ENCODE measurements around the gene ZNF18.

ZNF18 gene, protein sequence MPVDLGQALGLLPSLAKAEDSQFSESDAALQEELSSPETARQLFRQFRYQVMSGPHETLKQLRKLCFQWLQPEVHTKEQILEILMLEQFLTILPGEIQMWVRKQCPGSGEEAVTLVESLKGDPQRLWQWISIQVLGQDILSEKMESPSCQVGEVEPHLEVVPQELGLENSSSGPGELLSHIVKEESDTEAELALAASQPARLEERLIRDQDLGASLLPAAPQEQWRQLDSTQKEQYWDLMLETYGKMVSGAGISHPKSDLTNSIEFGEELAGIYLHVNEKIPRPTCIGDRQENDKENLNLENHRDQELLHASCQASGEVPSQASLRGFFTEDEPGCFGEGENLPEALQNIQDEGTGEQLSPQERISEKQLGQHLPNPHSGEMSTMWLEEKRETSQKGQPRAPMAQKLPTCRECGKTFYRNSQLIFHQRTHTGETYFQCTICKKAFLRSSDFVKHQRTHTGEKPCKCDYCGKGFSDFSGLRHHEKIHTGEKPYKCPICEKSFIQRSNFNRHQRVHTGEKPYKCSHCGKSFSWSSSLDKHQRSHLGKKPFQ

DNA sequence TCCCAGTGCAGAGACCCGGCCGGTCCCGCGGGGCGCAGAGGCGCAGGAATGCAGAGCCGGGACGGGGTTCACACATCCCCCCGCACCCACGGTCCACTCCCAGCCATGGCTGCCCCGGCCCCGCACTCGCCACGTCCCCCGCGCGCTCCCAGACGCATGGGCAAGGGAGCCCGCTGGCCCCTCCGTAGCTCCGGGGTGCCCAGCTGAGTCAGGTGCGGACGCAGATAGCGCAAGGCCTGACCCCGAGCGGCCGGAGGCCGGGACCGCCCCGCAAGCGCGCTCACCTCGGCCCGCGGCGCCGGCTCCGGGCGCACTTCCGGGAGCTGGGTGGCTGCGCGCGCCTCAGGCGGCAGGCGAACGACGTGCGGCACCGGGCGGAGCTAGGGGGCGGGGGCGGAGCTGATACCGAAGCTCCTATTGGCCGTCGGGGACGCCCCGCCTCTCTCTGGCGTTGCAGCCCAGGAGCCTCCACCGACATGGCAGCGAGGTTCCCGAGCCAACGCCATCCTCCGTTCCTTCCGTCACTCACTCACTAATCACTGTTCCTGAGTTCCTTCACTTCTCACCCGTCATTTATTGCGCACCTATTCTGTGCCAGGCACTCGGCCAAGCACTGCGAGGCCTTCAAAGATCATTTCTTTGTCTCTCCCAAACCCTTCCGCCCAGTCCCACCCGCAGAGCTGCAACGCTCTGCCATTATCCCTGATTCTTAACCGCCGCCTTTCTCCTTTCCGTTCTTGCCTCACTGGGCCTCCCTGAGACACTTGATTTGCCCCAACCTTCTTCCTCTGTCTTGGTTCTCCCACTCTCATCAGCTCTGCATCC lies at the start of gene ZNF18:
Gene ZNF18, minus strand, starts transcription at position 329 of the 825 bp plus-strand sequence. CDS start 4,646 bp downstream, outside the sequence.
- peak; percentile 92 for DNase-seq

DNA sequence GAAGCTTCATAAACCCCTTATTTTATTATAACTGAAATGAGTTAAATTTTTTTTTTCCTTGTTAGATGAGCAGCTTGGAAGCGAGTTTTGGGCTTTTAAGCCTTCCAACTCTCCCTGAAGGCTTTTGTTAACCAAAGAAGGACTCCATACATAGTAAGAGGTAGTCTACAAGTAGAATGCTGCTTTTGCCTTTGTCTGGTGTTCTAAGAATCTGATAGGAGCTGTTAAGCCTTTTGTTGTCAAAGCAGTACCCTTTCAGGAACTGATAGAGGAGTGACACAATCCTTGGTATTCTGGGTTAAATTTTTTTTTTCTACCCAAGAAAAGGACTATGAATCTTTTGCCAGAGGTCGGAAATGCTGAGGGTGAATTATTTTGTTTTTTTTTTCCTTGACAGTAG lies 49.5 kb upstream of the ZNF18 start:
- no peak for DNase-seq

DNA sequence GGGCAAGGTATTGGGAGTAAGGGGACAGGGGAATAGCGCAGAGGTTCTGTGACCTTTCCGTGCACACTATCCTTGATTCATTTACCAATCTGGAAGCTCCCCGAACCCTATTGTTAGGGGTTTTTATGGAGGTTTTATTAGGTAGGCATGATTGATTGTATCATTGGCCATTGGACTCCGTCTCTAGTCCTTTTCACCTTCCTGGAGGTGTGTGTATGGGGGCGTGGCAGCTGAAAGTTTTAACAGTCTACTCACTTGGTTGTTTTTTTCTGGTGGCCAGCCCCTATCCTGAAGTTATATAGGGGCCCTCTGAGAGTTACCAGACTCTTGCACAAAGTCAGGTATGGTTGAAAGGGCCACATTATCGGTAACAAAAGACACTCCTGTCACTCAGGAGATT lies 46.4 kb upstream of the ZNF18 start:
- no peak for DNase-seq

DNA sequence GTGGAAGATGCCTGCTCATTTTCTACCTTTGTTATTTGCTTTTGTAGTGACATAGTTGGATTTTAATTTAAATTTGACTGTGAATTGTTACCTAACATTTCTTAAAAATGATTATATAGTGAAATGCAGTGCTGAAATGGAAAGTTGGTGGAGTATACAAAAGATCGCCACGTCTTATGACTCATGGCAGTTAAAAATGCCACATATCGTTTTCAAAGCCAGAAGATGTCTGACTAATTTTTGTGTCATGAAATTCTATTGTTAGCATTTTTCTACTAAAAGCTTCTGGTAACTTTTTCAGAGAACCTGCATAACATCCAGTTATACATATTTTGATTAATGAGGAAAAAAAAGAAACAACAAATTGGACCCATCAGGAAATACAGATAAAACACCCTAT lies 44.0 kb upstream of the ZNF18 start:
- DNase-seq: no peak

DNA sequence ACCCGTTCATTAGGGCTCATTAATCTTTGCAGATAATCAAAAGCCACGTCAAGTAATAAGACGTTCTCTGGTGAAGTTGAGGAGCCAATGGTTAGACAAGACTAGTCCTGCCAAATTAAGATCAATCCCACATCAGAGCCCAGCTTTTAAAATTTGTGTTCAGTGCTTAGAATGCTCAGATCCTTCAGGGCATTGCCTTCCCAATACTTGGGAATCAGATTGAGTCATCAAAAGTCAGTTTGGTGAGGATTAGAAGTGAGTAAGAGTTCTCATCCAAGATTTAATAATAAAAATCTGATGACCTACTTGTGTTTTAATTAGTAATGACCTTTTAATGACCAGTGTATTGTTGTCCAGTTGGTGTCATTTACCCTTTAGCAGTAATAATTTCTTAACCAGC lies 43.2 kb upstream of the ZNF18 start:
- DNase-seq: no peak

DNA sequence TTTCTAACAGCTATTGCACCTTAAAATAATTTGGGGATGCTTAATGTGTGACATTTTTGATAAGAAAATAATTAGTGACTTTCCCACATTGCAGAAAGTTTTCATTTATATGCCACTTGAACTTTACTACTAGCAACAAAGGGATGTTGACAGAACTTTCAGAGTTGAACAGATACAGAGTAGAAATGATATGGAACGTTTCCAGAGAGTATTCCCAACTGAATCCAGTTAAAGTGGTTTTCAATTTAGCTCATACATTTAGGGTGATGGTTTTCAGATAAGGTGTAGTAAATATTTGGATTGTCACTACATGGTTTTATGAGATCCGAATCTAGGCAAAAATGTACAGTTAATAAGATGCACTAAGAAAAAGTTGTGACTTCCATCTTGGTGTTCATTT lies 40.7 kb upstream of the ZNF18 start:
- no peak for DNase-seq

DNA sequence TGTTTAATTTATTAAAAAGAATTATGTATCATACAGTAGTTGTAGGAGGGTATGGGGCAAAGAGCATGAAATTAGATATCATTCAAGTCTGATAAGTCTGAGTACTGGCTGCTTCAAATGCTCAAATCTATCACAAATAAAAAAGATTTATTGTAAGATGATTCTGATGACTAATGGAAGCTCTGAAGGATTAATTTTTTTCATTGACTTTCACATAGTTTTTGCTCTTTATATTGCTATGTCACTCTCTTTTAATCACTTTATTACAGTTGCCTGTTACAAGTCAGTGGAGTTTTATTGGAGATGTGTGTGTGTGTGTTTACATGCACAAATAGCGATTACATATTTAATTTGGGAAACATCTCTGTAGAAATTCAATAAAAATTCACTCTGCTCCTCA lies 38.4 kb upstream of the ZNF18 start:
- DNase-seq: no peak

DNA sequence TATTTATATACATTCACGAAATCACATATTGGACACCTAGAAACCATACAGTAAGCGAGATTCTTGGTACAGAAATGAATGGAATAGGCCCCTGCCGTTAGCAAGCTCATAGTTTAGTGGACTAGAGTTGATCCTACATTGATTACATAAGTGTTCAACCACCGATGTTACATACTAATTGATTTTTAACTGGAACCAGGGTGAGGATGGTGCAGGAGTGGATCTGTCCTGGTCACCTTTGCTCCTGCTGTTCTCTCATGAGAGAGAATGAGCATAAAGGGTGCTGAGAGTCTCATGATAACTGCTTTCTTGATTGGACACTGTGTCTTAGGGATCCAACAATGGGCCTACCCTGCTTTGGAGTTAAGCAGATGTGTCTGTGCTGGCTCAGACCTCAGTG lies 37.3 kb upstream of the ZNF18 start:
- no peak for DNase-seq

DNA sequence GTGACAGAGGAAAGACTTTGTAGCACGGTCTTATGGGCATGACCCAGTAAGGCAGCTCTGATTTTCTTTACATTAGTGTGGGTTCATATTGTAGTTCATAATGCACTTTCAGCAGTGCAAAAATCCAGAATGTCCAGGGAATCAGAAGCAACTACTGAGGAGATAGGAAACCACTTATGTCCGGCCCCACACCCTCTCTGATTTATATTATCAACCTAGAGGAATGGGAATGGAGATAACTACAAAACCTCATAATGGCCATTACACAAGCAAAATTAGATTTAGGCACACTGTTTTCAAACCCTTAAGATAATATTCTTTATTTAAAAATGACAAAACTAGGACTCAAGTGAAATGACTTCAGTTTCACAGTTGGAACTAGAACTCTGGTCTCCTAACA lies 31.3 kb upstream of the ZNF18 start:
- no peak for DNase-seq

DNA sequence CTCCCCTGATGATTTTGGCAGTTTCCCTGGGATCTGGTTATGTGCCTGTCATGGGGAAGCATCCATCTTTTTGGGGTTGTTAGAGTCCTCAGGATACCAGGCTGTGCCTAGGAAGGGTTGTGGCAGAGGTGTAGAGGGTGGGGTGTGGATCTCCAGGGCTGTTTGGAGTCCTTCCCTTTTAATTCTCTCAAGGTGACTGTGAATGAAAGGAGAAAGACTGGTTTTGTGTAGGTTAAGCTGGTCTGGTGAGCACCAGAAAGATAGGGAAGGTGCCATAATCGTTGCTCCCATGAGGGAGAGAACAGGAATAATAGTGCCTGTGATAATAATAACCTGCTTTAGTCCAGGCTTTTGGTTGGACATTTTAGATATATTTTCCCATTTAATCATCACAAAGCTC lies 30.4 kb upstream of the ZNF18 start:
- DNase-seq: no peak

DNA sequence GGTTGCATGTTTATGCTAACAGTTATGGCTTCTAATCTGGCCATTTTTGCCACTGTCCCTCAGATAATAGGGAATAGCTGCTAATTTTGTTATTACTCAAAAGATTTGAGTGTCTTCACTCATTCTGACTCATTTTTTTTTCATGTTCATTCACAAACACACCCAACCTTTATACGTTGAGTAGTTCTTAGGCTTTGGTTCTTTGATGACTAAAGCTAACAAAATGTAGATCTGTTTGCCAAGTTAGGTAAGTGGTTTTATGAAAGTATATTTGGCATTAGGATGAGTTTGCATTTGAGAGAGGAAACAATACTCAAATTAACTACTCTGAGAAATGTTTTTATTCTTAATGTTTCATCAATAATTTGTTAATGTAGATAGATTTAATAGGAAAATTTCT lies 27.1 kb upstream of the ZNF18 start:
- DNase-seq: no peak

DNA sequence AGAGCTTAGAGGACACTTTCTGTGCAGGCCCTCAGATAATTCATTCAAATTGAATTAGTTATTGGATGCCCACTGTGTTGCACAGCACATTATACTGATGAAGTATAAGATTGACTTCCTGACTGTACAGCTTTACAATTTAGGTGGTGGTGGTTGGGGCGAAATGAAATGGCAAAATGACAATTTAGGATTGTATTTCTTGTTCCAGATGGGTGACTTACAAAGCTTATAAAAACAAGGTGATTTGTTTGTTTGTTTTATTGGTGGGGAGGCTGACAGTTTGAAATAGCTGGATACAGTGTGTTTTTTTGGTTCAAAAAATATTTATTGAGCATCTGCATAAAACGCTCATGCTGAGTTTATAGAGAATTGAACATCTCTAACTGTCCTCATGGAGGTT lies 25.0 kb upstream of the ZNF18 start:
- DNase-seq: no peak

DNA sequence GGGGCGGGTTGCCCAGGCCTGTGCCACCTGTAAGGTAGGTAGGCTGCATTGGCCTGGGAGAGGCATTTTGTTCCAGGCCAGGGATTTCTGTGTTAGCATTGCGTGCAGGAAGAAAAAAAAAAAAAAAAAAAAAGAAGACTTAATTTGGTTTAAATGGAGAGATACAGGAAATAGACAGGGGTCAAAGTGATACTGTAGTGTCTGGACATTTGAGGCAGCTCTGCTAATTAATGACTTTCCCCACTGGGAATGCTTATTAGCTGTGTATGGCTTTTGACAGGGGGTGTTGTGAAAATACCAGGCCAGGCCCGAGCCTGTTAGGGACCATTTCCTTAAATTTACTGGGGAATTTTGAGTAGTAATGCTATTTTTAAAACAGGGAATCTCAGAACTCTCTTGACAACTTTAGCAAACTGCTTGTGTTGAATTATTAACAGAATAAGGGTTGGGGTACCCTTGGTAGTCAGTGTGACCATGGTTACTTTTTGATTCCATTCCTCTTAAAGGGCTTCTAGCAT lies 24.4 kb upstream of the ZNF18 start:
- no peak for DNase-seq

DNA sequence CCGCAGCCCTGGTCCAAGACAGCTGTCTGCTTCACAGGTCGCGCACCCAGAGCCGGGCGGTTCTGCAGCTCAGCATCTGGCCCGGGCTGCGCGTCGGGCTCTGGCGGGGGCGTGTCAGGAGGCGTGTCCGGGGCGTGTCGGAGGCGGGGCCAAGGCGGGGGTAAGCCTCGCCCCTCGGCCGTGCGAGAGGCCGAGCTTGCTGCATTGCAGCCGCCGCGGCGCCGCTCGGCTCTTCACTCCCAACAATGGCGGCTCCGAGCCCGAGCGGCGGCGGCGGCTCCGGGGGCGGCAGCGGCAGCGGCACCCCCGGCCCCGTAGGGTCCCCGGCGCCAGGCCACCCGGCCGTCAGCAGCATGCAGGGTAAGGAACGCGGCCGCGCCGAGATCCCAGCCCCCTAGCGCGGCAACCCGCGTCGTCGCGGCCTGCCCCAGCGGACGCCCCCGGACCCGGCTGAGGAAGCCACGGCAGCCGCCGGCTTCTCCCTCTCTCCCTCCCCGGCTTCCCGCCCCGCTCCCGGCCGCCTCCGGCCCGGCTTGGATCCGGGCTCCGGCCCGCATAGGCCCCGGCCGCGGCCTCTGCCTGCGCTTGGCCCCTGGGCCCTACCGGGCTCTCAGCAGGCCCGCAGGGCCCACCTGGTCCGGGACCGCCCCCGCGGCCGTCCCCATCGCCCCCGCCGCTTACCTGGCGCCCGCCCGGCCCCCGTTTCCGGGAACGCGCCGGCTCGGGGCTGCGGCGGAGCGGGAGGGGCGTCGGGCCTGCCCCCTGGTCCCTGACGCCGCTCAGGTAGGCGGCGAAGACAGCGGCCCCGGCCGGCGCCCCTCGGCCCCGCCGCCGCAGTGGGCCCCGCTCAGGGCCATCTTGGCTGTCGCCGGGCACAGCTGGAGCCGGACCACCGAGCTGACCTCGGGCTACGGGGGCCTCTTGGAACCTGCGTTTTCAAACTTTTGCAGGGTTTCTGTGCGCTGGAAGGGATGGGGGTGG lies 23.7 kb upstream of the ZNF18 start, which contains the start of gene MAP2K4:
Gene MAP2K4, plus strand, starts transcription at position 236 of the 981 bp plus-strand sequence. Its CDS starts 10 bp downstream, at position 246.
- peak; percentile 73 for DNase-seq

DNA sequence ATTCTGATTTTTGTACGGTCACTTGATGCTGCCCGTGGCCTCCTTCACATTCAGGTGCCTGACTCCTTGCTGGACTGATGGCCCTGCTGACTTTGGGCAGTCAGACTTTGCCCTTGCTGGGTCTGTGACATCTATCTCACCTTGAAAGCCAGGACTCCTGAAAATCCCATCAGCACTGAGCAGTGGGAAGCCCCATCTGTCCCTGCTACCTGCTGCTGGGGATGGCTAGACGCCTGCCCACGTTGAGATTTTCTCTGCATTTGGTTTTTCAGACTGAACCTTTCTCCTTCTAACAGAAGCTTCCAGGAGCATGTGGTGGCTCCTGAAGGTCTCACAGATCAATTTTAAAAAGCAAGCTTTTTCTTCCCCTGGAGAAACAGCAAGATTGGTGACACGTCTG lies 10.2 kb upstream of the ZNF18 start:
- no peak for DNase-seq

DNA sequence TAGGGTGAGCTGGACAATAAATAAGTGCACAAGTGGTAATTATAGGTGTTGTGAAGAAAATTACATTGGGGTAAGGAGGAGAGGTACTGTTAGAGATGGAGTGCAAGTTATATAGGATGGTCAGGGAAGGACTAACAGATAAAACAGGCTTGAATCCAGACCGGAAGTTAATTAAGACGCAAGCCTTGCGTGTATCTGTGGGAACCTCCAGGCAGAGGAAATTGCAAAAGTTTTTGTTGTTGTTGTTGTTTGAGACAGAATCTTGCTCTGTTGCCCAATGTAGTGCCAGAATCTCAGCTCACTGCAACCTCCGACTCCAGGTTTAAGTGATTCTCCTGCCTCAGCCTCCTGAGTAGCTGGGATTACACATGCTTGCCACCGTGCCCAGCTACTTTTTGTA lies 2.4 kb upstream of the ZNF18 start:
- no peak for DNase-seq

DNA sequence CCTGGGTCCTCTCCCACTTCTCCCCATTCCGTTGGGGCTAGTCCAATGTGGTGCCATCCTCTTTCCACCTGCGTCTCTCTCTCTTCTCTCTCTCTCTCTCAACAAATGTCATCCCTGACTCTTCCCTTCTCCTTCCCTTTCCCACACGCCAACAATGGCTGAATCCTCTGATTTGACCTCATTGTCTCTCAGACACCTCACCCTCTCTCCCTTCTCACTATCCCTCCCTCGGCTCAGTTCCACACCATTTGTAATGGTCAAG lies 628 bp upstream of the ZNF18 start:
- DNase-seq: no peak

DNA sequence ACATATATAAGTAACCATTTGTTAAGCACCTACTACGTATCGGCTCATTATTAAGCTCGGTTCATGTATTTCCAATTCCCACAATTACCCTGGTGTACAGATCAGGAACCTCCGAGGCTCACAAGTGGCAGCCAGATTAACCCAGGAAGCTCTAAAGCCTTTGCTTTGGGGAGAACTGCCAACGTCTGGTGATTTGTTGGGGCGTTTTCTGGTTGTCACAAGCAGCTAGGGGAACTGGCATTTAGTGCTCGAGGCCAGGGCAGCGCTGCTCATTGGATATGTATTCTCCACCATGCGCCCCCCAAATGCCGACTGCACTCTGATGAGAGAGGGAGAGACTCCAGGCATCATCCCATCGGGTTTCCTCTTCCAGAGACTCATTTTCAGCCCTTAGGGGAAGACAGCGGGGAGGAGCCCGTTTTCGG lies 541 bp downstream of the ZNF18 start:
- peak; percentile 24 for DNase-seq

DNA sequence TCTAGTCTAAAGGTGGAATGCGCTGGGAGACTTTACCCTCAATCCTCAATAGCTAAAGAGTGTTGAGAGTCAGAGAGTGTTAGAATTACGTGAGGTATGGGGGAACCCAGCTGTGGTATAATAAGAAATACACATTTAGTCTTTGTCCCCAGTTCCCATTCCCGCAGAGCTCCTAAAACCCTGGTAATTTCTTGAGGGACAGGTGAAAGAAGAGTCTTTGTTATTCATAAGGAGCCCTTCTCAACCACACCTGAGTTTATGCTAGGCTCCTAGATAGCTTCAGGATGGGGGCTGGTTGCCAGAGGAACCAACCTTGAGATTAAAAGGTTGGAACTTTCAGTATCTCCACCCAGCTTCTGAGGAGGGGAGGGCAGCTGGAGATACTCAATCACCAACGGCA lies 5.8 kb downstream of the ZNF18 start:
- DNase-seq: no peak

DNA sequence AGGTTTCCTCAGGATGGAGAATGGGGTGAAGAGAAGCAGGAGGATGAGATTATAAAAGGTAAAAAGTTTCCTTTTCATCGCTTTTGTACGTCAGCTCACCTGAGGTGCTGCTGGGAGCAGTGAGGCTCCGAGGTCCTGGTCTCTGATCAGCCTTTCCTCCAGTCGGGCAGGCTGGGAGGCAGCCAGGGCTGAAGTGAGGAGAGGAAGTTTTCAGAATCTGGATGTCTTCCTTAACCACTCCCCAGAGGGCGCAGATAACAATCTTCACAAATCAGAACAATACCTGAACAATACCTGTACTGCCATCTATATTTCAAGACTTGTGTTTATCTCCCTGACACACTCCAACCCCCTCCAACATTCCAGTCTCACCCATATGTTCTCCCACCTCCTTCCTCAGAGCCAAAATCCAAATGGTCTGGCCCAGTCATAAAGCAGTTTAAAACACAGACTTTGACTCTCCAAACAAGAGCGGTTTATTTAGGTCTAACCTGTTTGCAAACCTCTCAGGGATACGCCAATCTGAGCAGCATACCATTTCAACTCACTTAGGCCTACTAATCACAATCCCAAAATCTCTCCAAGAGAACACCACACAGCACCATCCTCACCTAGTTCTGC lies 6.8 kb downstream of the ZNF18 start:
- DNase-seq: no peak

DNA sequence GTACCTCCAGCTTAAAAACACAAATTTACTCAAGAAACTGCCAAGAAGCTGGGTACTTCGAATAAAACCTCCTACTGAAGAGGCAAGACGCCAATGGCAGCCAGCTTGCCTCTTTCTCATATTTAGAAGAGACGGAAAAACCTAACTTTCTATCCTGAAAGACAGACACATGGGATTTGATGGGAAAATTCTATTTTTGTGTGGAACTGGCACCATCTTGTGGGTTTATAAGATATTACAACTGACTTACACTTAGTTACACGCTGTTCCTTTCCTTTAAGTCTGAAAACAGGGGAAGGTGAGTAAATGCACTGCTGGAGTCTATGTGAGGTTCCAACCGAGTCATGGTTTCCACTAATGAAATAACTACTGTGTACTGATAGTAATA lies 10.3 kb downstream of the ZNF18 start:
- no peak for DNase-seq
